Measurements from ENCODE around the gene AUP1. TPM values are rescaled to one million over a fixed set of nuclear protein-coding genes. Genes with fewer than 3 reads are reported as not detected.

Gene AUP1
- total and polyA plus RNA-seq, 2 of the 4 experiments (the other 2 are of a cell fraction) = 47.5 to 100.0 TPM

DNA sequence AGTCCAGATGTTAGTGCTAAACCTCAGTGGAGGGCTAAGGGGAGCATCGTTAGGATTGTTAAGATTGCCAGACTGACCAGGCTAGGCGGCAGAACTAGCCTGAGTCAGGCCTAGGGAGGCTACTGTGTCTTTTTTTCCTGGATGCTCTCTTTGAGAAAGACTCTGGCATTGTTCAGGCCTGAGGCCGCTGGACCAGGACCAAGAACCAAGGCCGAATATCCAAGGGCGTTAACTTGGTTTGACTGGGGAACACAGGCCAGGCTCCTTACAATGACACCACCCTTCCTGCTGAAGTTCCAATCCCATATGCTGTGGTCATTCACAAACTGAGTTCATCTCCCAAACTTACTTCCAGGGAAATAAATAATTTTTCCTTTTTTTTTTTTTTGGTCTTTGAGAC is 10.8 kb upstream of the AUP1 start:
- H4K91ac ChIP-seq (ENCODE audit: insufficient read depth, low read depth, low read length) = no peak overlapping the region
- H3K4me1 ChIP-seq (ENCODE audit: control insufficient read depth, insufficient read depth, low read length) = no peaks in the 10 kb centered on the region
- no peak overlapping the region for H3K14ac ChIP-seq (replicated peaks; ENCODE audit: low read depth, low read length)
- H2BK20ac ChIP-seq (ENCODE audit: low read depth, low read length) = no peak overlapping the region
- BruUV-seq (replicated peaks) = no TSS peak
- H3K18ac ChIP-seq (ENCODE audit: low read depth, low read length) = no peak overlapping the region
- no peak overlapping the region for H2BK120ac ChIP-seq (ENCODE audit: low read depth, low read length)
- no peak for DNase-seq
- no peaks in the 10 kb centered on the region for H3K27me3 ChIP-seq (ENCODE audit: control insufficient read depth, insufficient read depth, low read length)
- CTCF ChIA-PET = no interaction called here
- no peak overlapping the region for H3K4me3 ChIP-seq (ENCODE audit: insufficient read depth, low read depth, low read length)
- H3K79me1 ChIP-seq (ENCODE audit: low read depth in 1 of 2, low read length in 2 of 2) = no peaks in the 10 kb centered on the region
- in situ Hi-C loops (cut with MboI; ENCODE audit: low sequenced_read_pairs) = no loop called here
- H4K5ac ChIP-seq (ENCODE audit: low read depth, low read length) = no peak overlapping the region
- H2AK9ac ChIP-seq (replicated peaks; ENCODE audit: low read depth, low read length, poor library complexity) = no peak overlapping the region
- H3K9me1 ChIP-seq (ENCODE audit: insufficient read depth, low read length) = no peaks in the 10 kb centered on the region
- POLR2A ChIA-PET (ENCODE audit: unreplicated experiment) = no interaction called here
- no peak overlapping the region for H3K4me2 ChIP-seq (ENCODE audit: low read depth, low read length)
- TF ChIP-seq MAFK (IDR thresholded peaks at IDR 0.05; ENCODE audit: low read depth, low read length) (no peak), SMC3 (IDR thresholded peaks at IDR 0.05; ENCODE audit: low read depth, low read length) (no peak), MAZ (IDR thresholded peaks at IDR 0.05; ENCODE audit: borderline replicate concordance, low read depth, low read length) (no peak), FOS (IDR thresholded peaks at IDR 0.05; ENCODE audit: low read depth, low read length) (no peak), RCOR1 (IDR thresholded peaks at IDR 0.05; ENCODE audit: insufficient replicate concordance, low read length) (no peak), CHD1 (IDR thresholded peaks at IDR 0.05; ENCODE audit: low read depth, low read length) (no peak)
- no peak overlapping the region for H3K23ac ChIP-seq (ENCODE audit: low read depth, low read length)
- no peak overlapping the region for H2BK5ac ChIP-seq (ENCODE audit: low read depth, low read length, poor library complexity, severe bottlenecking)
- intact Hi-C loops (cut with micrococcal nuclease) = no loop called here
- H2AFZ ChIP-seq (replicated peaks; ENCODE audit: low read length, poor library complexity) = no peak overlapping the region
- H2BK15ac ChIP-seq (ENCODE audit: low read depth, low read length) = no peak overlapping the region
- peaks cover 12% of the 10 kb centered on the region for H3K36me3 ChIP-seq (ENCODE audit: control insufficient read depth, insufficient read depth, low read length)
- no peak overlapping the region for H4K8ac ChIP-seq (ENCODE audit: low read depth in 2 of 2, low read length in 2 of 2)
- H3K9ac ChIP-seq (ENCODE audit: low read depth, low read length) = no peak overlapping the region
- no peak overlapping the region for H3K4ac ChIP-seq (ENCODE audit: low read depth, low read length)
- H3K9me3 ChIP-seq (ENCODE audit: control insufficient read depth, insufficient read depth, low read length) = no peaks in the 10 kb centered on the region
- H4K20me1 ChIP-seq (ENCODE audit: insufficient read depth, low read length) = no peaks in the 10 kb centered on the region
- no peak for ATAC-seq (ENCODE audit: low read depth)
- H3K56ac ChIP-seq (ENCODE audit: extremely low read depth, insufficient read depth, low read length) = no peak overlapping the region
- no peak overlapping the region for H3K27ac ChIP-seq (ENCODE audit: insufficient read depth, low read length)
- no peak overlapping the region for H2AK5ac ChIP-seq (ENCODE audit: low read depth, low read length)
- 100% methylated on average over 1 of the region's 5 CpGs; no CpG with 5 or more reads in 1 of the 2 experiments for WGBS, 2 experiments (ENCODE audit: extremely low coverage in 2 of 2, insufficient read length in 1 of 2)
- dilution Hi-C loops (cut with HindIII; ENCODE audit: low sequenced_read_pairs, unreplicated experiment) = no loop called here

Measured in IMR-90 (cell line).